ENCODE data around the gene SSTR1.

DNA sequence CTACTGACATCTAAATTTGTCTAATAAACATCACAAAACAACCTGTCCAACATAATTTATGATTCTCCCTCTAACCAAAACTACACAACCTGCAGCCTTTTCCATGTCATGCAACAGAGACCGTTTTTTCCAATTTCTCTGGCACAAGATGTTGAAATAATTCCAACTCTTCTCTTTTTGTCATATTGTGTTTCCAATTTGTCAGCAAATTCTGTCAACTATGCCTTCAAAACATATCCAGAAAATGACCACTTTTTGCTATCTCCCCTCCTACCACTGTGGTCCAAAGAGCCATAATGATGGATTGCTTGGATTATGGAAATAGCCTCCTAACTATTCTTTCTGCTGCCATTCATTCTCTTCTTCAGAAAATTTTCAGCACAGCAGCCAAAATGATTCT, 31.3 kb upstream of the SSTR1 start:
- TF ChIP-seq, protein P1, sequence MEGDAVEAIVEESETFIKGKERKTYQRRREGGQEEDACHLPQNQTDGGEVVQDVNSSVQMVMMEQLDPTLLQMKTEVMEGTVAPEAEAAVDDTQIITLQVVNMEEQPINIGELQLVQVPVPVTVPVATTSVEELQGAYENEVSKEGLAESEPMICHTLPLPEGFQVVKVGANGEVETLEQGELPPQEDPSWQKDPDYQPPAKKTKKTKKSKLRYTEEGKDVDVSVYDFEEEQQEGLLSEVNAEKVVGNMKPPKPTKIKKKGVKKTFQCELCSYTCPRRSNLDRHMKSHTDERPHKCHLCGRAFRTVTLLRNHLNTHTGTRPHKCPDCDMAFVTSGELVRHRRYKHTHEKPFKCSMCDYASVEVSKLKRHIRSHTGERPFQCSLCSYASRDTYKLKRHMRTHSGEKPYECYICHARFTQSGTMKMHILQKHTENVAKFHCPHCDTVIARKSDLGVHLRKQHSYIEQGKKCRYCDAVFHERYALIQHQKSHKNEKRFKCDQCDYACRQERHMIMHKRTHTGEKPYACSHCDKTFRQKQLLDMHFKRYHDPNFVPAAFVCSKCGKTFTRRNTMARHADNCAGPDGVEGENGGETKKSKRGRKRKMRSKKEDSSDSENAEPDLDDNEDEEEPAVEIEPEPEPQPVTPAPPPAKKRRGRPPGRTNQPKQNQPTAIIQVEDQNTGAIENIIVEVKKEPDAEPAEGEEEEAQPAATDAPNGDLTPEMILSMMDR (IDR thresholded peaks at IDR 0.05), result no peak
- no peak for TF ChIP-seq EZH2 (IDR thresholded peaks at IDR 0.05)
